ENCODE data around the gene RTP5. TPM values are rescaled to one million over a fixed set of nuclear protein-coding genes. Genes with fewer than 3 reads are reported as not detected.

The RTP5 gene
- total and polyA plus RNA-seq, 2 of the 8 experiments (the other 6 are each of a cell fraction or from before 2014, with no cell fraction given), result not detected

- TF ChIP-seq MAFK (IDR thresholded peaks at IDR 0.05; ENCODE audit: low read depth, low read length) (no peak), E2F6 (IDR thresholded peaks at IDR 0.05) (no peak), CHD2 (IDR thresholded peaks at IDR 0.05; ENCODE audit: low read length) (no peak), GABPA (IDR thresholded peaks at IDR 0.05; ENCODE audit: borderline replicate concordance, insufficient read depth, low read length) (no peak), ATF2 (IDR thresholded peaks at IDR 0.05; ENCODE audit: low read length) (no peak)
Measured at GRCh38 chr2:241895712-241896641, 26.4 kb downstream of the RTP5 start (continued).
